Activated CD8-positive, alpha-beta T cell treated with anti-CD3 and anti-CD28 coated beads for 36 hours (primary cell): Measurements from ENCODE around the gene BAHD1. TPM values are rescaled to one million over a fixed set of nuclear protein-coding genes. Genes with fewer than 3 reads are reported as not detected.

ENCODE experiments used
- ATAC-seq: fragments of 200-7000 bp; cut with Tn5 transposase; one replicate; pipeline ENCODE4 v1.10.0; 2021; ENCODE audit warnings: mild to moderate bottlenecking, moderate library complexity
- CTCF ChIA-PET: fragments of 350-600 bp; sonication (Branson Sonifier 250); formaldehyde crosslinking; loops from one replicate; lab custom pipeline; 2021; ENCODE audit warnings: antibody characterized with exemption; lab: Charles Lee
- POLR2A ChIA-PET: fragments of 350-600 bp; sonication (Branson Sonifier 250); formaldehyde crosslinking; loops from one replicate; lab custom pipeline; 2021; ENCODE audit warnings: antibody characterized with exemption; lab: Charles Lee
- DNase-seq: peaks from one replicate; pipeline ENCODE4 v3.0.0-alpha.2; 2020
- H3K27ac Mint-ChIP-seq: one replicate; pipeline ENCODE4 v1.8.0; 2021; ENCODE audit warnings: mild to moderate bottlenecking, mixed read lengths
- H3K27me3 Mint-ChIP-seq: one replicate; pipeline ENCODE4 v1.8.0; 2021; ENCODE audit warnings: mixed read lengths
- H3K36me3 Mint-ChIP-seq: one replicate; pipeline ENCODE4 v1.8.0; 2021; ENCODE audit warnings: low read depth, mixed read lengths
- H3K4me1 Mint-ChIP-seq: one replicate; pipeline ENCODE4 v1.8.0; 2021; ENCODE audit warnings: low read depth, mixed read lengths
- H3K4me3 Mint-ChIP-seq: one replicate; pipeline ENCODE4 v1.8.0; 2021; ENCODE audit warnings: mild to moderate bottlenecking, moderate library complexity, mixed read lengths
- H3K9me3 Mint-ChIP-seq: one replicate; pipeline ENCODE4 v1.8.0; 2021; ENCODE audit warnings: mixed read lengths
- CTCF ChIP-seq: fragments of 200-600 bp; IDR thresholded peaks from one replicate; pipeline ENCODE4 v1.8.0; 2022; ENCODE audit warnings: antibody characterized with exemption, mild to moderate bottlenecking
- intact Hi-C: fragments of 100-400 bp; cut with micrococcal nuclease; formaldehyde crosslinking; loops from one replicate; pipeline ENCODE4 v1.10.0; 2022
- total RNA-seq, 2 experiments: library from RNA; stranded (reverse); gene quantifications; one replicate each; pipeline ENCODE4 v1.2.3, GENCODE V29; 2021

BAHD1 gene
- total RNA-seq, 2 experiments from 2014 or later: 14.7 to 17.6 TPM

GRCh38 chr15:40428185-40428584 is 12.6 kb upstream of the BAHD1 start:
- CTCF ChIA-PET: interaction anchor here (1.0 kb wide), 1 partner anchor 105 kb away, joined by 3 read pairs; no protein-coding TSS in a partner anchor
- TF ChIP-seq CTCF: no peak
- DNase-seq (no peak), ATAC-seq (no peak)
- no peaks in the 10 kb centered on the region for H3K4me1 Mint-ChIP-seq
- POLR2A ChIA-PET: no interaction called here
- no peaks in the 10 kb centered on the region for H3K27me3 Mint-ChIP-seq
- no peak overlapping the region for H3K27ac Mint-ChIP-seq
- H3K9me3 Mint-ChIP-seq: no peaks in the 10 kb centered on the region
- intact Hi-C loops: no loop called here
- no peaks in the 10 kb centered on the region for H3K36me3 Mint-ChIP-seq
- no peak overlapping the region for H3K4me3 Mint-ChIP-seq

- no peak for TF ChIP-seq CTCF
- ATAC-seq: no peak
- intact Hi-C loops: no loop called here
- POLR2A ChIA-PET: no interaction called here
- DNase-seq: no peak
- Mint-ChIP-seq H3K4me3 (no peak overlapping the region), H3K36me3 (no peaks in the 10 kb centered on the region), H3K27me3 (no peaks in the 10 kb centered on the region), H3K9me3 (no peaks in the 10 kb centered on the region), H3K27ac (no peak overlapping the region), H3K4me1 (no peaks in the 10 kb centered on the region)
- CTCF ChIA-PET: interaction anchor here (1.0 kb wide), 1 partner anchor 106 kb away, joined by 3 read pairs; no protein-coding TSS in a partner anchor
These were observed 11.6 kb upstream of the BAHD1 start for GRCh38 chr15:40429068-40429710.

GRCh38 chr15:40430271-40430805 is 10.4 kb upstream of the BAHD1 start:
- POLR2A ChIA-PET: no interaction called here
- no peaks in the 10 kb centered on the region for H3K9me3 Mint-ChIP-seq
- H3K4me1 Mint-ChIP-seq: no peaks in the 10 kb centered on the region
- H3K36me3 Mint-ChIP-seq: no peaks in the 10 kb centered on the region
- intact Hi-C loops: no loop called here
- CTCF ChIA-PET: interaction anchor here (0.7 to 1.2 kb wide), 3 partner anchors 19 to 93 kb away, joined by 3 read pairs; no protein-coding TSS in a partner anchor
- no peak overlapping the region for H3K27ac Mint-ChIP-seq
- peaks cover 4% of the 10 kb centered on the region for H3K27me3 Mint-ChIP-seq
- H3K4me3 Mint-ChIP-seq: no peak overlapping the region
- no peak for TF ChIP-seq CTCF
- no peak for ATAC-seq
- no peak for DNase-seq

- DNase-seq (no peak), ATAC-seq (no peak)
- ChIA-PET POLR2A (interaction anchor here (1.0 to 1.2 kb wide), 3 partner anchors 14 to 31 kb away, joined by 3 read pairs; partner anchors contain the start of gene IVD), CTCF (interaction anchor here (0.8 to 1.7 kb wide), 5 partner anchors 9 to 156 kb away, joined by 3 to 7 read pairs (median 4); no protein-coding TSS in a partner anchor)
- Mint-ChIP-seq H3K36me3 (no peaks in the 10 kb centered on the region), H3K4me3 (peak overlapping the region; percentile 29), H3K27me3 (peaks cover 39% of the 10 kb centered on the region), H3K4me1 (peaks cover 21% of the 10 kb centered on the region), H3K27ac (no peak overlapping the region), H3K9me3 (no peaks in the 10 kb centered on the region)
- intact Hi-C loops: no loop called here
- no peak for TF ChIP-seq CTCF
These were observed 5.6 kb upstream of the BAHD1 start for GRCh38 chr15:40435023-40435709.
